CD4-positive, alpha-beta T cell (primary cell): ENCODE data around the gene NPSR1. TPM values are rescaled to one million over a fixed set of nuclear protein-coding genes. Genes with fewer than 3 reads are reported as not detected.

ENCODE experiments used
- ATAC-seq: fragments of 200-7000 bp; cut with Tn5 transposase; one replicate; pipeline ENCODE4 v1.10.0; 2022; ENCODE audit warnings: mild to moderate bottlenecking; ENCODE audit not compliant: poor library complexity
- CTCF ChIA-PET: fragments of 350-600 bp; sonication (Branson Sonifier 250); formaldehyde crosslinking; loops from one replicate; lab custom pipeline; 2021; ENCODE audit warnings: antibody characterized with exemption, inconsistent platforms; lab: Charles Lee
- POLR2A ChIA-PET: fragments of 350-600 bp; sonication (Branson Sonifier 250); formaldehyde crosslinking; loops from one replicate; lab custom pipeline; 2021; ENCODE audit warnings: antibody characterized with exemption, inconsistent platforms; lab: Charles Lee
- DNase-seq, 14 experiments: peaks; one replicate each; pipeline ENCODE4 v3.0.0-alpha.2; 2013 to 2020; ENCODE audit warnings: mixed read lengths in 2 of 14
- H3K27ac ChIP-seq, 2 donors: one replicate each; pipeline versions ENCODE4 v1.5.1 to v1.7.0; 2013; ENCODE audit warnings: low read length in 2 of 2, low read depth in 1 of 2, mild to moderate bottlenecking in 1 of 2
- H3K27me3 ChIP-seq, 2 experiments: 1 replicate in 1 of 2; 2 replicates in 1 of 2; pipeline versions ENCODE4 v1.6.1 to v1.7.0; 2013; ENCODE audit warnings: low read length in 2 of 2, control low read depth in 1 of 2, mild to moderate bottlenecking in 1 of 2, moderate library complexity in 1 of 2; ENCODE audit not compliant: insufficient read depth in 2 of 2, control insufficient read depth in 1 of 2
- H3K36me3 ChIP-seq: one replicate; pipeline ENCODE4 v1.6.1; 2013; ENCODE audit warnings: low read length, control low read depth; ENCODE audit not compliant: insufficient read depth
- H3K4me1 ChIP-seq: one replicate; pipeline ENCODE4 v1.6.1; 2013; ENCODE audit warnings: low read length, control low read depth; ENCODE audit not compliant: insufficient read depth
- H3K4me3 ChIP-seq: one replicate; pipeline ENCODE4 v1.5.1; 2013; ENCODE audit warnings: mild to moderate bottlenecking, low read length, moderate library complexity
- H3K9me3 ChIP-seq, 2 experiments: 1 replicate in 1 of 2; 2 replicates in 1 of 2; pipeline versions ENCODE4 v1.6.1 to v1.7.0; 2013; ENCODE audit warnings: low read length in 2 of 2, mild to moderate bottlenecking in 2 of 2, control low read depth in 1 of 2, moderate library complexity in 1 of 2; ENCODE audit not compliant: control insufficient read depth in 1 of 2, insufficient read depth in 1 of 2
- H3K27ac Mint-ChIP-seq: one replicate; pipeline ENCODE4 v1.8.0; 2020; ENCODE audit warnings: mixed read lengths
- H3K27me3 Mint-ChIP-seq: one replicate; pipeline ENCODE4 v1.8.0; 2021; ENCODE audit warnings: mixed read lengths
- H3K36me3 Mint-ChIP-seq: one replicate; pipeline ENCODE4 v1.8.0; 2021; ENCODE audit warnings: low read depth, mixed read lengths
- H3K4me1 Mint-ChIP-seq: one replicate; pipeline ENCODE4 v1.8.0; 2021; ENCODE audit warnings: low read depth, mixed read lengths
- H3K4me3 Mint-ChIP-seq: one replicate; pipeline ENCODE4 v1.8.0; 2020; ENCODE audit warnings: mild to moderate bottlenecking, mixed read lengths
- H3K9me3 Mint-ChIP-seq: one replicate; pipeline ENCODE4 v1.8.0; 2020; ENCODE audit warnings: mixed read lengths
- intact Hi-C, 2 experiments: fragments of 100-400 bp; cut with DNase I in 1 of 2; cut with micrococcal nuclease in 1 of 2; formaldehyde crosslinking; loops; one replicate each; pipeline versions ENCODE4 v1.15.1 to v1.9.0; 2023 to 2025; cut with DNase I, micrococcal nuclease
- total RNA-seq, 174 experiments: library from RNA in 2 of 174; stranded (reverse) in 2 of 174; gene quantifications; one replicate each; pipeline ENCODE4 v1.2.3 and lab custom pipeline; 2021 to 2026
- TF ChIP-seq, protein P1 (sequence below): fragments of 200-600 bp; IDR thresholded peaks from one replicate; pipeline ENCODE4 v1.8.0; 2022; ENCODE audit warnings: antibody characterized with exemption, mild to moderate bottlenecking

Gene NPSR1
- total RNA-seq, 2 experiments from 2014 or later, result not detected

DNA sequence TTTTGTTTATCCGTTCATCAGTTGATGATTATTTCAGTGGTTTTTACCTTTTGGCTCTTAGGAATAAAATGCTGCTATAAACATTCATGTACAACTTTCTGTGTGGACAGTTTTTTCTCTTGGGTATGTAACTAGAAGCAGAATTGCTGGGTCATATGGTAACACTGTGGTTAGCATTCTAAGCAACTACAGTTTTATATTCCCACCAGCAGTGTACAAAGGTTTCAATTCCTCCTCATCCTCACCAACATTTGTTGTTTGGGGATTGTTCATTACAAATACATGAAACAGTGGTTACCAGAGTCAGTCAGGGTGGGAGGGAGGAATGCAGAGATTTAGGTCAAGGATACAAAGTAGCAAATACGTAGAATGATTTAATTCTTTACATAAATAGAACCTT is 97.0 kb downstream of the NPSR1 start:
- Mint-ChIP-seq H3K4me3 (no peak overlapping the region), H3K9me3 (no peaks in the 10 kb centered on the region), H3K27ac (no peak overlapping the region), H3K4me1 (no peaks in the 10 kb centered on the region), H3K27me3 (peaks cover 4% of the 10 kb centered on the region), H3K36me3 (no peaks in the 10 kb centered on the region)
- TF ChIP-seq, protein P1, sequence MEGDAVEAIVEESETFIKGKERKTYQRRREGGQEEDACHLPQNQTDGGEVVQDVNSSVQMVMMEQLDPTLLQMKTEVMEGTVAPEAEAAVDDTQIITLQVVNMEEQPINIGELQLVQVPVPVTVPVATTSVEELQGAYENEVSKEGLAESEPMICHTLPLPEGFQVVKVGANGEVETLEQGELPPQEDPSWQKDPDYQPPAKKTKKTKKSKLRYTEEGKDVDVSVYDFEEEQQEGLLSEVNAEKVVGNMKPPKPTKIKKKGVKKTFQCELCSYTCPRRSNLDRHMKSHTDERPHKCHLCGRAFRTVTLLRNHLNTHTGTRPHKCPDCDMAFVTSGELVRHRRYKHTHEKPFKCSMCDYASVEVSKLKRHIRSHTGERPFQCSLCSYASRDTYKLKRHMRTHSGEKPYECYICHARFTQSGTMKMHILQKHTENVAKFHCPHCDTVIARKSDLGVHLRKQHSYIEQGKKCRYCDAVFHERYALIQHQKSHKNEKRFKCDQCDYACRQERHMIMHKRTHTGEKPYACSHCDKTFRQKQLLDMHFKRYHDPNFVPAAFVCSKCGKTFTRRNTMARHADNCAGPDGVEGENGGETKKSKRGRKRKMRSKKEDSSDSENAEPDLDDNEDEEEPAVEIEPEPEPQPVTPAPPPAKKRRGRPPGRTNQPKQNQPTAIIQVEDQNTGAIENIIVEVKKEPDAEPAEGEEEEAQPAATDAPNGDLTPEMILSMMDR, result no peak
- intact Hi-C loops, result no loop called here
- Histone ChIP-seq H3K27me3 (no peaks in the 10 kb centered on the region), H3K4me1 (no peaks in the 10 kb centered on the region), H3K9me3 (no peaks in the 10 kb centered on the region), H3K4me3 (no peak overlapping the region), H3K36me3 (no peaks in the 10 kb centered on the region), H3K27ac (no peak overlapping the region)
- no peak for DNase-seq
- ATAC-seq, result no peak
- ChIA-PET POLR2A (interaction anchor here (0.6 kb wide), 1 partner anchor 517 kb away, joined by 3 read pairs; no protein-coding TSS in a partner anchor), CTCF (no interaction called here)

DNA sequence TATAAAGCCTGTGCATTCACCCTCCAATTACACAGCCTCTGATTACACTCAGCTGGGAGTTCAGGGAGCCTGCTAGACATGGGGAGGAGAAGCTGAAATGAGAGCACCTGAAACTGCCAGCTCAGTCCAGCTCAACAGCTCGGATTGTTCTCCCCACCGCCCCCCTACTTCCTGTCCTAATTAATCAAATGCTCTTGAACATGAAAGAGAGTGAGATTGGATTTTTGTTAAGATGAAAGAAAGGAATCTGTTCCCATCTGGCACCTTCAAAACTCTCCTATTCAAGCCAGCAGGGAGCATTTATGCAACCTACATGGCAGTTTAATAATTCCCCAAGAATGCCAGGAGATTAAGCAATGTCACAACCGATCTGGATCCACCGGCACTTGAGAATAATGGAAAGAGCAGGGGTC is 98.0 kb downstream of the NPSR1 start:
- H3K4me3 ChIP-seq, result no peak overlapping the region
- no peak overlapping the region for H3K27ac ChIP-seq
- H3K4me1 Mint-ChIP-seq, result no peaks in the 10 kb centered on the region
- ChIA-PET POLR2A (no interaction called here), CTCF (no interaction called here)
- no peaks in the 10 kb centered on the region for H3K9me3 Mint-ChIP-seq
- ATAC-seq (no peak), DNase-seq (no peak)
- no peak overlapping the region for H3K4me3 Mint-ChIP-seq
- H3K36me3 Mint-ChIP-seq, result no peaks in the 10 kb centered on the region
- H3K27ac Mint-ChIP-seq, result no peak overlapping the region
- no peaks in the 10 kb centered on the region for H3K36me3 ChIP-seq
- H3K9me3 ChIP-seq, result no peaks in the 10 kb centered on the region
- peaks cover 4% of the 10 kb centered on the region for H3K27me3 Mint-ChIP-seq
- no peaks in the 10 kb centered on the region for H3K27me3 ChIP-seq
- no peaks in the 10 kb centered on the region for H3K4me1 ChIP-seq
- TF ChIP-seq, protein P1, result no peak
- intact Hi-C loops, result no loop called here

DNA sequence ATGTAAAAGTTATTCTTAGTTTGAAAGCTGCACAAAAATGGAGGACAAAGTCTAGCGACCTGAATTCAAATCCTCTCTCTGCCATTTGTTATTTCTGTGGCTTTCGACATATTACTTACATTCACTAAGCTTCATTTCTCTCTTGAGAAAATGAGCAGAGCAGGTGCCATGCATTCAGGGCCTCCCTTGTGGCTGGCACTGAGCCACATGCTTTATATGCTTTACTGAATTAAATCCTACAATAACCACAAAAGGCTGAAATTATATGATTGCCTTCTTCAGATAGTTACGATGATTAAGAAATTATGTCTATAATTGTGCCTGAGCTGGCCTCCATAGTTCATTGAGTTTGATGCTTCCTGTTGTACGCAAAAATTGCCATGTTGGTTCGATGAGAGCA is 98.7 kb downstream of the NPSR1 start:
- Mint-ChIP-seq H3K27me3 (peaks cover 5% of the 10 kb centered on the region), H3K9me3 (no peaks in the 10 kb centered on the region), H3K4me1 (no peaks in the 10 kb centered on the region), H3K36me3 (no peaks in the 10 kb centered on the region), H3K27ac (no peak overlapping the region), H3K4me3 (no peak overlapping the region)
- POLR2A ChIA-PET, result no interaction called here
- H3K27me3 ChIP-seq, result no peaks in the 10 kb centered on the region
- ATAC-seq, result no peak
- no peaks in the 10 kb centered on the region for H3K9me3 ChIP-seq
- TF ChIP-seq, protein P1, result no peak
- H3K4me3 ChIP-seq, result no peak overlapping the region
- no peak overlapping the region for H3K27ac ChIP-seq
- DNase-seq, result no peak
- H3K4me1 ChIP-seq, result no peaks in the 10 kb centered on the region
- CTCF ChIA-PET, result no interaction called here
- no peaks in the 10 kb centered on the region for H3K36me3 ChIP-seq
- intact Hi-C loops, result no loop called here
